Fibroblast of the aortic adventitia (primary cell): ENCODE results near the gene DIDO1. TPM values are rescaled to one million over a fixed set of nuclear protein-coding genes. Genes with fewer than 3 reads are reported as not detected.

Experiments
- DNase-seq: peaks from one replicate; pipeline ENCODE4 v3.0.0-alpha.2; 2010; ENCODE audit warnings: low read depth
- H3K4me3 ChIP-seq: 2 replicates; pipeline ENCODE4 v1.5.1; 2011; ENCODE audit warnings: low read depth, mild to moderate bottlenecking, control low read depth, low read length, moderate library complexity
- total RNA-seq: library from RNA; depleted of rRNA; stranded (reverse); fragments of >200 nt; gene quantifications from 2 replicates; pipeline ENCODE4 v1.2.3, GENCODE V29; 2012; ENCODE audit warnings: low replicate concordance
- TF ChIP-seq, protein P1 (sequence below): IDR thresholded peaks from 2 replicates; pipeline ENCODE4 v1.5.1; 2011; ENCODE audit warnings: mild to moderate bottlenecking, low read length, control low read depth, inconsistent platforms; ENCODE audit not compliant: insufficient read depth

The DIDO1 gene
- total RNA-seq, 1 donor, result 48.4 TPM

DNA sequence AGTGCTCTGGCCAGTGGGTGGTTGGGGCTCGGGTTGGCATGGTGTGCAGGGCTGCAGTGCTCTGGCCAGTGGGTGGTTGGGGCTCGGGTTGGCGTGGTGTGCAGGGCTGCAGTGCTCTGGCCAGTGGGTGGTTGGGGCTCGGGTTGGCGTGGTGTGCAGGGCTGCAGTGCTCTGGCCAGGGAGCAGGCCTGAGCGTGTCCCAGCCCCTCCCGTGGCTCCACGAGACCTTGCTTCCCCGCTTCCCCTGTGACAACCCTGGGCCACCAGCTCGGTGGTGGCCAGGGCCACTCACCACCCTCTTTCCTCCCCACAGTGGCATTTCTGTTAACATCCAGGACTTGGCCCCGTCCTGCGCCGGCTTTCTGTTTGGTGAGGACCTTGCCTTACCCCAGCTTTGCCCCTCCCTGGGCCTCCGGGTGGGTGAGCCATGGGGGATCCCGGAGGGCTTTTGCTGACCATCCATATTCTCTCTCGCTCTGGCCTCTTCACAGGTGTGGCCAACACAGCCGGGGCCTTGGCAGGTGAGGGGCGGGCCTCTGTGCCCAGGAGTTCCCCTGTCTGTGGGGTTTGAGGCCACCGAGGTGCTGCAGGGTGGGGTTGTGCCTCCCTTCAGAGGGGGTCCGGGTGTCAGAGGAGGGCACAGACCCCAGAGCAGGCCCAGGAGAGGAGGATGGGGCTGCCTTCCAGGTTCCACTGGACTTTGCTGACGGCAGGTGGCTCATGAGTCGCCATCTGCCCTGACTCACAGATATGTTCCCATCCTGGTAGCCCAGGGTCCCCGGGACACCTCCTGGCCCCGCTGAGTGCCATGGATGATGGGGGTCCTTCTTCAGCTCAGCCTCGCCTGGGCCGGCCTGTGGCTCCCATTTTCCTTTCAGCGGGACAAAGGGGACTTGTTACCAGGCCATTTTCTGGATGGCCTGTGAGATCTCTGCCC is 40.2 kb upstream of the DIDO1 start:
- no peak overlapping the region for H3K4me3 ChIP-seq
- TF ChIP-seq, protein P1, sequence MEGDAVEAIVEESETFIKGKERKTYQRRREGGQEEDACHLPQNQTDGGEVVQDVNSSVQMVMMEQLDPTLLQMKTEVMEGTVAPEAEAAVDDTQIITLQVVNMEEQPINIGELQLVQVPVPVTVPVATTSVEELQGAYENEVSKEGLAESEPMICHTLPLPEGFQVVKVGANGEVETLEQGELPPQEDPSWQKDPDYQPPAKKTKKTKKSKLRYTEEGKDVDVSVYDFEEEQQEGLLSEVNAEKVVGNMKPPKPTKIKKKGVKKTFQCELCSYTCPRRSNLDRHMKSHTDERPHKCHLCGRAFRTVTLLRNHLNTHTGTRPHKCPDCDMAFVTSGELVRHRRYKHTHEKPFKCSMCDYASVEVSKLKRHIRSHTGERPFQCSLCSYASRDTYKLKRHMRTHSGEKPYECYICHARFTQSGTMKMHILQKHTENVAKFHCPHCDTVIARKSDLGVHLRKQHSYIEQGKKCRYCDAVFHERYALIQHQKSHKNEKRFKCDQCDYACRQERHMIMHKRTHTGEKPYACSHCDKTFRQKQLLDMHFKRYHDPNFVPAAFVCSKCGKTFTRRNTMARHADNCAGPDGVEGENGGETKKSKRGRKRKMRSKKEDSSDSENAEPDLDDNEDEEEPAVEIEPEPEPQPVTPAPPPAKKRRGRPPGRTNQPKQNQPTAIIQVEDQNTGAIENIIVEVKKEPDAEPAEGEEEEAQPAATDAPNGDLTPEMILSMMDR, result no peak
- no peak for DNase-seq

DNA sequence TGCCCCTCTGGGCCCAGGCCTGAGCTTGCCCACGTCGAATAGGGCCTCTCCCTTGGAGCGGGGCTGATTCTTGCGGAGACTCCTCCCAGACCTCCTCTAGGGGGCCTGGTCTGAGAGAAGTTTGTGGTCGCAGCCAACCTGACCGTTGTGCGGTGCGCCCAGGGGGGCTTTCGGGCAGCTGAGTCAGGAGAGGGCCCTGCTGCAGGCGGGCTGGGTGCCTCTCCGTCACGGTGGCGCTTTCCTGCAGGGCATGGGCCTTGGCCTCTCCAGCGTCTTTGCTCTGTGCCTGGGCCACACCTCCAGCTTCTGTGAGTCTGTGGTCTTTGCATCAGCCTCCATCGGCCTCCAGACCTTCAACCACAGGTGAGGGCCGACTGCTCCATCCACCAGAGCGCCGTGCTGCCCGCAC is 39.1 kb upstream of the DIDO1 start:
- DNase-seq, result no peak
- no peak overlapping the region for H3K4me3 ChIP-seq
- TF ChIP-seq, protein P1, result no peak

DNA sequence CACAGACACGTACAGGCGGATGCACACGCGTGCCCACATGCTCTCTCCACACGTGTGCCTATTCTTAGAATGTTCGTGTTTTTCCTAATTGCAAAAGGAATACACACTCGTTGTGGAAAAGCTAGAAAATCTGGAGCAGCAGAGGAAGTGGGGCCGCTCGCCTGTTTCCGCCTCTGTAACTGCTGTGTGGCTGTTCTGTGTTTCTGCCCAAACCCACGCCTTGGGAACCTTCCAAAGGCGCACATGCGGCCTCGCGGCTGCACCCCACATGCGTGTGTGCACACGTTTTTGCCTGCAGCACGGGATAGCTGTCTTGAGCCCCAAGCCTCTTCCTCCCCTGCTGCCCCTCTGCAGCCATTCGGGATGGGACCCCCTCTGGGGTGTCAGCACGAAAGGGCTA is 38.4 kb upstream of the DIDO1 start:
- H3K4me3 ChIP-seq, result no peak overlapping the region
- DNase-seq, result no peak
- TF ChIP-seq, protein P1, result no peak

DNA sequence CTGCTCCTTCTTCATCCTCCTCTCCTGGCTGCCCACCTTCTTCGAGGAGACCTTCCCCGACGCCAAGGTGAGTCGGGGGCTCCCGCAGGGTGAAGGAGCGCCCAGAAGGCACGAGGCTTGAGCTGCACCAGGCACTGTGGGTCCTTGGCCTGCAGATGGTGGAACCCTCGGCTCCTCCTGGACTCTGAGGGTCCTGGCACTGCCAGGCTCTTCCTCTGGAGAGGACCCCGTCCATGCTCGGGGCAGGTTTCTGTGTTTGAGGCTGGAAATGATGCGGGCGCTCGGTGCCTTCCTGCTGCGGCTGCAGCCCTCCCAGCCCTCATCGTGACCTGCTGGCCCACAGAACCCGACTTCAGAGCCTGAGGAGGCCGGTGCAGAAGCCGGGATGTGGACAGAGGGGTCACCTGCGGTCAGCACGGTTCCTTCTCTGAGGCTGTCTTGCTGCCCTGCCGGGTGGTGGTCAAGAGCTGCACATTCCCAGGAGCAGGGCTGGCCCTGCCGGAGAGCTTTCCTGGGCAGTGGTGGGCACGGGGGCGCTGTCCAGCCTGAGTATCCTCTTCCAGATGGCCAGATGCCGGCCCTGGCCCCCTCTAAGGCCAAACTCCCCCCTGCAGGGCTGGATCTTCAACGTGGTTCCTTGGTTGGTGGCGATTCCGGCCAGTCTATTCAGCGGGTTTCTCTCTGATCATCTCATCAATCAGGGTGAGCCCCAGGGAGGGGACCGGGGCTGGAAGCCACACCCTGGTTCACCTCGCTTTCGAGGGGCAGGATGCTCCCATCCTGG is 37.5 kb upstream of the DIDO1 start:
- DNase-seq, result no peak
- H3K4me3 ChIP-seq, result no peak overlapping the region
- TF ChIP-seq, protein P1, result no peak

DNA sequence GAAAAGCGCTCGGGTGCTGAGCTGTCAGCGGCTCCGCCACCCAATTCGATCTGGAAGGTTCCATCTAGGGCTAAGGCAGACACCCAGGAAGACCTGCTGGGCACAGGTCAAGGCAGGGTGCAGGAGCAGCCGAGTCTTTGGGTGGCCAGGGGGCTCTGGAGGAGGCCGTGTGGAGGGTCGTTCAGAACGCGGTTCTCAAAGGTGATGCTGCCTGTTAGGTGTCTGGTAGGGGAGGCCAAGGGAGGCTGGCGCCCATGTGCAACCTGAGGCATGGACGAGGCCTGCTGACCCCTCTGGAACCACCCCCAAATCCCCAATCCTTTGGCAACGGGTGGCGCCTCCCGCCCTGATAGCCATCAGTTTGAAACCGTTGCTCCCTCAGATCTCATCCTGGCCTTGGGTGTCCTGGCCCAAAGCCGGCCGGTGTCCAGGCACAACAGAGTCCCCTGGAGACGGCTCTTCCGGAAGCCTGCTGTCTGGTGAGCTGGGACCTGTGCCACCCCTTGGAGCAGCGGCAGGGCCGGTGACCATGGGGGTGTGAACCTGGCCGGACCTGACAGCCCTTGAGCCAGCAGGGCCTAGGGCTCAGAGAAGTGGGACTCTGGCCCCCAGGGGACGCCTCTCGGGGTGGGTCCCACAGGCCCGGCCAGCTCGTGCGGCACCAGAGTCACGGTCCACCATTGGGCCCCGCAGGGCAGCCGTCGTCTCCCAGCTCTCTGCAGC is 36.7 kb upstream of the DIDO1 start:
- DNase-seq, result no peak
- H3K4me3 ChIP-seq, result no peak overlapping the region
- TF ChIP-seq, protein P1, result no peak

DNA sequence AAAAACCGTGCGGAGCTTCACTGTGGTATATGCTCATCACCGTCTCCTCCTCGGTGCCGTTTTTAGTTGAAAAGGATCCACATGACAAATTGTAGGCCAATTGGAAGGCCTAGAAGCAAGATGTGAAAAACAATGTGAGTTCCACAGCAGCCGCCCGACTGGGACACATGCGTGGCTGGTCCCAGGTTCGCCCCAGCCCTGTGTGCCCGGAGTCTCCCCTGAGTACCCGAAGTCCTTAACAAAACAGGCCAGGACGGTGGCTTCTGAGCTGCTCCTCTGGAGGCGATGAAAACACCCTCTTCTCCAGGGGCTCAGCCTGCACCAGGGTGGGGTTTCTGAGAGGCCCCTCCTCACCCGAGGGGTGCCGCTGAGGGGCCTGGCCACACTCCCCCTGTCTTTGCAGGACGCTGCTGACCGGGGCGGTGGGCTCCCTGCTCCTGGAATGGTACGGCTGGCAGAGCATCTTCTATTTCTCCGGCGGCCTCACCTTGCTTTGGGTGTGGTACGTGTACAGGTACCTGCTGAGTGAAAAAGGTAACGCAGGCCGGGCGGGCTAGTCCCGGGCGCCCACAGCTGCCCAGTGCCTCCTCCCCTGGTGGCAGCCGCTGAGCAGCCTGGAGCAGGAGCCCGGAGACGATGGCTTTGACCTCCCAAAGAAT is 36.0 kb upstream of the DIDO1 start:
- no peak overlapping the region for H3K4me3 ChIP-seq
- no peak for DNase-seq
- TF ChIP-seq, protein P1, result no peak
